HG03575 (cell line): Measurements from ENCODE around the gene TMEM203.

Experiments used
- ATAC-seq: cut with Tn5 transposase; IDR thresholded peaks from one replicate; pipeline ENCODE4 v1.9.1; 2021; ENCODE audit not compliant: unreplicated experiment, insufficient number of reproducible peaks, low FRiP score; ENCODE audit errors: extremely low read depth

The TMEM203 gene

GRCh38 chr9:137160716-137161557 is 44.5 kb downstream of the TMEM203 start:
- ATAC-seq, result no peak

GRCh38 chr9:137160054-137160425 is 45.4 kb downstream of the TMEM203 start:
- ATAC-seq, result no peak

DNA sequence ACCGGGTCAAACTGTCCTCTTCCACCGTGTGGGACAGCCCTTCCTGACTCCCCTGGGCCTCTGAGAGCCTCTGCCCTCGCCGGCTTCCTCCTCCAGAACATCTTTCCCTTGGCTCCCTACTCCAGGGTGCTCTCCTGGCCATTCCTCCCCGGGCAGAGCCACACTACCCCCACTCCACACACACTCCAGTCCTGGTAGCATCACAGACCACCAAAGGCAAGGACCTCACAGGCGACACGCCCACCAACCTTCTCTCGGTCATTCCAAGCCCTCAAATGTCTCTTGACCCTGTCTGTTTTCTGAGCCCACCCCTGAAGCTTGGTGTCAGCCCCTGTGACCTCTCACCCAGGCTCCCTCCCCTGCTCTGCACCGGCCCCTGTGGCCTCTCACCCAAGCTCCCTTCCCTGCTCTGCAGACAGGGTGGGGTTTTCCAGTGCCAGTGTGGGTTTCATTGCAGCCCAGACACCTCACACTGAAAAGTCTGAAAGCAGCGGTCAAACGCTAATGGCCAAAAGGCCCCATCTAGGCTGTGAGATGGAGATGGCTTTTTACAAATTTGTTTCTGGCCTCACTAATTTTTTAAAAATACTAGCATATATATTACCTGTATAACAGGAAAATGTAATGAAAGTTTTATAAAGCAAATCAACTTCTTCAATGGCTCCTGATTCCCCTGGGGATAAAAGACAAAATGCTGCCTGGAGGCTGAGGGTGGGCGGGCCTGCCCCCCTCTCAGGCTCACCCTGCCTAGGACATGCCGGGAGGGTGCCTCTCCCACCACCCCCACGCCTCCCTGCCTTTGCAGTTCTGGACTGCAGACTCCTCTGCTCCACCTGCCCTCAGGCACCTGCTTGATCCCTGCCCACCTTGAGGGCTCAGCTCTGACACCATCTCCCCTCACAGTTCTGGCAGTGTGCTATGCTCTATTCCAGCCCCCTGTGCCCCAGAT is 46.1 kb downstream of the TMEM203 start:
- no peak for ATAC-seq

- ATAC-seq, result no peak
These were observed 46.8 kb downstream of the TMEM203 start for GRCh38 chr9:137158625-137159024.

- ATAC-seq, result no peak
These were observed 47.6 kb downstream of the TMEM203 start for GRCh38 chr9:137157618-137158415.

DNA sequence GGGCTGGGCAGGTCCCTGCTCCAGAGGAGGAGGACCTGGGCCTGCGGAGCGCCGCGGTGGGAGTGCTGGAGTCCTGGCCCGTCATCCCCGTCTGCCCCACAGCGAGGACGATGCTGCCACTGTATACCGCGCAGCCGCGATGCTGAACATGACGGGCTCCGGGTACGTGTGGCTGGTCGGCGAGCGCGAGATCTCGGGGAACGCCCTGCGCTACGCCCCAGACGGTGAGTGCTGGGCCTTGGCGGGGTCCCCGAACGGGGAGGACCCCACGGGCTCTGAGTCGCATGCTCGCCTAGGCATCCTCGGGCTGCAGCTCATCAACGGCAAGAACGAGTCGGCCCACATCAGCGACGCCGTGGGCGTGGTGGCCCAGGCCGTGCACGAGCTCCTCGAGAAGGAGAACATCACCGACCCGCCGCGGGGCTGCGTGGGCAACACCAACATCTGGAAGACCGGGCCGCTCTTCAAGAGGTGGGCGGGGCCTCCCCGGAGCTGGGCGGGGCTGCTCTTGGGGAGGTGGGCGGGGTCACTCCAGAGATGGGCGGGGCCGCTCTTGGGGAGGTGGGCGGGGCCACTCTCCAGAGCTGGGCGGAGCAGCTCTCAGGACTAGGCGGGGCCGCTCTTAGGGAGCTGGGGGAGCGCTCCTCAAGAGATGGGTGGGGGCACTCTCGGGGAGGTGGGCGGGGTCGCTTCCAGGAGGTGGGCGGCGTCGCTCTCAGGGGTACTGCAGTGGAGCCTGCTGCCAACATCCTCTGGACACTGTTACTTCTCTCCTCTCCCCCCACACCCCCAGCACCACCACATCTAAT is 48.7 kb downstream of the TMEM203 start:
- no peak for ATAC-seq
